H9 (cell line): ENCODE results near the gene MTCL1. TPM values are rescaled to one million over a fixed set of nuclear protein-coding genes. Genes with fewer than 3 reads are reported as not detected.

Source experiments
- DNase-seq: peaks from one replicate; pipeline ENCODE4 v3.0.0-alpha.2; 2017
- H2AFZ ChIP-seq: one replicate; pipeline ENCODE4 v1.6.1; 2013; ENCODE audit warnings: mild to moderate bottlenecking, low read length, control low read depth, moderate library complexity
- H2AK5ac ChIP-seq: 2 replicates; pipeline ENCODE4 v1.6.1; 2013; ENCODE audit warnings: low read length, control low read depth, mixed read lengths; ENCODE audit not compliant: insufficient read length
- H2BK120ac ChIP-seq: one replicate; pipeline ENCODE4 v1.6.1; 2013; ENCODE audit warnings: low read depth, mild to moderate bottlenecking, low read length, control low read depth, inconsistent platforms; ENCODE audit not compliant: poor library complexity, severe bottlenecking
- H2BK12ac ChIP-seq: 2 replicates; pipeline ENCODE4 v1.6.1; 2013; ENCODE audit warnings: low read length, control low read depth, mixed read lengths, low read depth; ENCODE audit not compliant: insufficient read length
- H2BK15ac ChIP-seq: 2 replicates; pipeline ENCODE4 v1.6.1; 2013; ENCODE audit warnings: low read depth, low read length, control low read depth
- H2BK20ac ChIP-seq: one replicate; pipeline ENCODE4 v1.6.1; 2013; ENCODE audit warnings: low read depth, mild to moderate bottlenecking, low read length, control low read depth, inconsistent platforms; ENCODE audit not compliant: poor library complexity, severe bottlenecking
- H2BK5ac ChIP-seq: 2 replicates; pipeline ENCODE4 v1.6.1; 2013; ENCODE audit warnings: low read length, control low read depth, mixed read lengths; ENCODE audit not compliant: insufficient read length
- H3K14ac ChIP-seq: 2 replicates; pipeline ENCODE4 v1.6.1; 2013; ENCODE audit warnings: low read length, control low read depth; ENCODE audit not compliant: insufficient read depth
- H3K18ac ChIP-seq: 2 replicates; pipeline ENCODE4 v1.6.1; 2013; ENCODE audit warnings: low read depth, mild to moderate bottlenecking, mixed read lengths, low read length, control low read depth; ENCODE audit not compliant: insufficient read length
- H3K23ac ChIP-seq: 2 replicates; pipeline ENCODE4 v1.6.1; 2013; ENCODE audit warnings: low read length, control low read depth, mixed read lengths, low read depth; ENCODE audit not compliant: insufficient read length
- H3K23me2 ChIP-seq: 2 replicates; pipeline ENCODE4 v1.6.1; 2013; ENCODE audit warnings: low read depth, mild to moderate bottlenecking, mixed read lengths, low read length, control low read depth; ENCODE audit not compliant: insufficient read length, poor library complexity, severe bottlenecking
- H3K27ac ChIP-seq: 2 replicates; pipeline ENCODE4 v1.5.1; 2013; ENCODE audit warnings: low read length, control low read depth, mixed read lengths, low read depth; ENCODE audit not compliant: insufficient read length
- H3K27me3 ChIP-seq: 2 replicates; pipeline ENCODE4 v1.6.1; 2013; ENCODE audit warnings: low read length, control low read depth, inconsistent platforms; ENCODE audit not compliant: insufficient read depth
- H3K4ac ChIP-seq: 2 replicates; pipeline ENCODE4 v1.6.1; 2013; ENCODE audit warnings: low read depth, mild to moderate bottlenecking, control low read depth, inconsistent platforms, low read length, moderate library complexity
- H3K4me1 ChIP-seq: 2 replicates; pipeline ENCODE4 v1.6.1; 2013; ENCODE audit warnings: low read length, control low read depth, inconsistent platforms; ENCODE audit not compliant: insufficient read depth
- H3K4me2 ChIP-seq: 2 replicates; pipeline ENCODE4 v1.6.1; 2013; ENCODE audit warnings: low read length, control low read depth, mixed read lengths; ENCODE audit not compliant: insufficient read length, insufficient read depth
- H3K56ac ChIP-seq: 2 replicates; pipeline ENCODE4 v1.6.1; 2013; ENCODE audit warnings: low read depth, mild to moderate bottlenecking, mixed read lengths, low read length, control low read depth; ENCODE audit not compliant: insufficient read length
- H3K79me1 ChIP-seq: 2 replicates; pipeline ENCODE4 v1.6.1; 2013; ENCODE audit warnings: low read depth, mild to moderate bottlenecking, moderate library complexity, low read length, control low read depth, inconsistent platforms; ENCODE audit not compliant: insufficient read depth, poor library complexity, severe bottlenecking
- H3K79me2 ChIP-seq: 2 replicates; pipeline ENCODE4 v1.6.1; 2013; ENCODE audit warnings: low read length, control low read depth, inconsistent platforms; ENCODE audit not compliant: insufficient read depth
- H3K9ac ChIP-seq: 2 replicates; pipeline ENCODE4 v1.6.1; 2013; ENCODE audit warnings: low read length, control low read depth, mixed read lengths; ENCODE audit not compliant: insufficient read length; ENCODE audit errors: extremely low read depth
- H3K9me3 ChIP-seq: one replicate; pipeline ENCODE4 v1.6.1; 2013; ENCODE audit warnings: low read depth, low read length, inconsistent platforms; ENCODE audit not compliant: control insufficient read depth
- H3T11ph ChIP-seq: one replicate; pipeline ENCODE4 v1.6.1; 2013; ENCODE audit warnings: mild to moderate bottlenecking, low read length, control low read depth, inconsistent platforms
- H4K20me1 ChIP-seq: one replicate; pipeline ENCODE4 v1.6.1; 2013; ENCODE audit not compliant: control insufficient read depth, insufficient read length, insufficient read depth
- H4K5ac ChIP-seq: 2 replicates; pipeline ENCODE4 v1.6.1; 2013; ENCODE audit warnings: low read depth, mild to moderate bottlenecking, mixed read lengths, low read length, control low read depth; ENCODE audit not compliant: insufficient read length
- H4K8ac ChIP-seq: replicated peaks from 2 replicates; pipeline ENCODE4 v1.6.1; 2013; ENCODE audit warnings: low read length, control low read depth, mixed read lengths, low read depth; ENCODE audit not compliant: insufficient read length
- H4K91ac ChIP-seq: 2 replicates; pipeline ENCODE4 v1.6.1; 2013; ENCODE audit warnings: low read depth, mild to moderate bottlenecking, moderate library complexity, mixed read lengths, low read length, control low read depth; ENCODE audit not compliant: insufficient read length
- H3K27ac Mint-ChIP-seq, 3 experiments: 2 replicates in 2 of 3; 3 replicates in 1 of 3; pipeline ENCODE4 v1.8.0; 2020 to 2021; ENCODE audit warnings: mixed read lengths in 3 of 3, mild to moderate bottlenecking in 1 of 3, moderate library complexity in 1 of 3
- H3K27me3 Mint-ChIP-seq: 2 replicates; pipeline ENCODE4 v1.8.0; 2021; ENCODE audit warnings: low read depth, mild to moderate bottlenecking, moderate library complexity, mixed read lengths
- H3K36me3 Mint-ChIP-seq, 3 experiments: 2 replicates in 2 of 3; 3 replicates in 1 of 3; pipeline ENCODE4 v1.8.0; 2020 to 2021; ENCODE audit warnings: low read depth in 3 of 3, mixed read lengths in 3 of 3; ENCODE audit not compliant: insufficient read depth in 1 of 3
- H3K4me1 Mint-ChIP-seq, 2 experiments: 2 replicates each; pipeline ENCODE4 v1.8.0; 2020; ENCODE audit warnings: mixed read lengths in 2 of 2
- H3K4me3 Mint-ChIP-seq, 2 experiments: 2 replicates in 1 of 2; 3 replicates in 1 of 2; pipeline ENCODE4 v1.8.0; 2020 to 2021; ENCODE audit warnings: mild to moderate bottlenecking in 2 of 2, mixed read lengths in 2 of 2, moderate library complexity in 1 of 2
- H3K9me3 Mint-ChIP-seq, 2 experiments: 2 replicates in 1 of 2; 3 replicates in 1 of 2; pipeline ENCODE4 v1.8.0; 2020; ENCODE audit warnings: mild to moderate bottlenecking in 2 of 2, mixed read lengths in 2 of 2, moderate library complexity in 1 of 2
- WGBS: extraction: QIAGEN DNeasy Blood & Tissue Kit; methylation state at CpG from one replicate; pipeline ENCODE4 v1.1.7; 2013; ENCODE audit warnings: missing lambda C conversion rate, low lambda C conversion rate, mixed read lengths; ENCODE audit not compliant: insufficient read length; ENCODE audit errors: extremely low coverage; 5-methylcytosine and 5-hydroxymethylcytosine counted together
- total RNA-seq: library from RNA; stranded (reverse); gene quantifications from 2 replicates; pipeline ENCODE4 v1.2.1, GENCODE V29; 2021
- TF ChIP-seq, protein P1 (sequence below): fragments of 200-600 bp; sonication (generic); conservative IDR thresholded peaks from 3 replicates; pipeline ENCODE4 v1.8.0; 2021; ENCODE audit warnings: antibody characterized with exemption, mild to moderate bottlenecking

The MTCL1 gene
- total RNA-seq, 1 experiment from 2014 or later: 50.7 TPM

GRCh38 chr18:8661754-8662559, 43.4 kb upstream of the MTCL1 start:
- Histone ChIP-seq H4K20me1 (no peaks in the 10 kb centered on the region), H3K4me1 (peaks cover 7% of the 10 kb centered on the region), H4K5ac (no peak overlapping the region), H2BK12ac (no peak overlapping the region), H2BK15ac (no peak overlapping the region), H3K9ac (no peak overlapping the region), H3T11ph (no peak overlapping the region), H4K91ac (no peak overlapping the region), H2BK20ac (no peak overlapping the region), H3K79me1 (no peaks in the 10 kb centered on the region), H2BK5ac (no peak overlapping the region), H3K14ac (no peak overlapping the region), H2BK120ac (peak overlapping the region; percentile 50), H3K23me2 (no peaks in the 10 kb centered on the region), H3K4ac (no peak overlapping the region), H3K18ac (no peak overlapping the region), H2AK5ac (no peak overlapping the region), H3K9me3 (no peaks in the 10 kb centered on the region), H3K27ac (no peak overlapping the region), H4K8ac (no peak overlapping the region), H2AFZ (no peak overlapping the region), H3K79me2 (no peaks in the 10 kb centered on the region), H3K23ac (no peak overlapping the region), H3K4me2 (peak overlapping the region; percentile 16), H3K27me3 (no peaks in the 10 kb centered on the region), H3K56ac (no peak overlapping the region)
- TF ChIP-seq, protein P1, sequence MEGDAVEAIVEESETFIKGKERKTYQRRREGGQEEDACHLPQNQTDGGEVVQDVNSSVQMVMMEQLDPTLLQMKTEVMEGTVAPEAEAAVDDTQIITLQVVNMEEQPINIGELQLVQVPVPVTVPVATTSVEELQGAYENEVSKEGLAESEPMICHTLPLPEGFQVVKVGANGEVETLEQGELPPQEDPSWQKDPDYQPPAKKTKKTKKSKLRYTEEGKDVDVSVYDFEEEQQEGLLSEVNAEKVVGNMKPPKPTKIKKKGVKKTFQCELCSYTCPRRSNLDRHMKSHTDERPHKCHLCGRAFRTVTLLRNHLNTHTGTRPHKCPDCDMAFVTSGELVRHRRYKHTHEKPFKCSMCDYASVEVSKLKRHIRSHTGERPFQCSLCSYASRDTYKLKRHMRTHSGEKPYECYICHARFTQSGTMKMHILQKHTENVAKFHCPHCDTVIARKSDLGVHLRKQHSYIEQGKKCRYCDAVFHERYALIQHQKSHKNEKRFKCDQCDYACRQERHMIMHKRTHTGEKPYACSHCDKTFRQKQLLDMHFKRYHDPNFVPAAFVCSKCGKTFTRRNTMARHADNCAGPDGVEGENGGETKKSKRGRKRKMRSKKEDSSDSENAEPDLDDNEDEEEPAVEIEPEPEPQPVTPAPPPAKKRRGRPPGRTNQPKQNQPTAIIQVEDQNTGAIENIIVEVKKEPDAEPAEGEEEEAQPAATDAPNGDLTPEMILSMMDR: no peak
- Mint-ChIP-seq H3K27ac (peak overlapping the region; percentile 43 to 97 (median 78); a peak in 6 of 7 replicates), H3K27me3 (no peaks in the 10 kb centered on the region), H3K9me3 (no peaks in the 10 kb centered on the region; a peak in 1 of 5 replicates), H3K36me3 (peaks cover 0 to 2% (median 0%) of the 10 kb centered on the region in 3 experiments; a peak in 2 of 7 replicates), H3K4me1 (peaks cover 44 to 46% of the 10 kb centered on the region in 2 experiments), H3K4me3 (peak overlapping the region; percentile 49 to 53)
- DNase-seq: peak; percentile 92
- WGBS: no CpG with 5 or more reads among the region's 18 CpGs
